Hematopoietic multipotent progenitor cell (in vitro differentiated cells): ENCODE results near the gene TP53I13. TPM values are rescaled to one million over a fixed set of nuclear protein-coding genes. Genes with fewer than 3 reads are reported as not detected.

ENCODE experiments used
- DNase-seq, 3 donors: peaks; one replicate each; pipeline ENCODE4 v3.0.0-alpha.2; 2011 to 2015; ENCODE audit warnings: low read depth in 2 of 3, low spot score in 2 of 3
- total RNA-seq: library from RNA; depleted of rRNA; stranded (reverse); fragments of >200 nt; gene quantifications from one replicate; pipeline ENCODE4 v1.2.3, GENCODE V29; 2012

TP53I13 gene
- total RNA-seq, 1 donor, result 63.3 TPM

GRCh38 chr17:29612404-29613280, 44.1 kb downstream of the TP53I13 start:
- DNase-seq, result no peak

- DNase-seq, result peak; percentile 88 to 93 (median 91)
Measured at GRCh38 chr17:29613352-29613837, 44.9 kb downstream of the TP53I13 start.

- DNase-seq, result no peak
Measured at GRCh38 chr17:29613856-29614255, 45.4 kb downstream of the TP53I13 start.

- DNase-seq, result no peak
Measured at GRCh38 chr17:29614349-29615047, 46.0 kb downstream of the TP53I13 start.

- DNase-seq, result peak in 2 of 3 donors; percentile 74 to 84
Measured at GRCh38 chr17:29615048-29615385, 46.5 kb downstream of the TP53I13 start.

- peak; percentile 70 to 86 (median 84) for DNase-seq
Measured at GRCh38 chr17:29615492-29616299, 47.2 kb downstream of the TP53I13 start.

GRCh38 chr17:29616300-29617048, 48.0 kb downstream of the TP53I13 start:
- DNase-seq, result no peak

- peak; percentile 80 to 93 (median 91) for DNase-seq
Measured at GRCh38 chr17:29617125-29617480, 48.6 kb downstream of the TP53I13 start.

- DNase-seq, result peak; percentile 74 to 89 (median 85)
Measured at GRCh38 chr17:29617481-29618271, 49.2 kb downstream of the TP53I13 start.

GRCh38 chr17:29618272-29619065, 50.0 kb downstream of the TP53I13 start:
- DNase-seq, result no peak

- DNase-seq, result peak in 2 of 3 donors; percentile 27 to 42
Measured at GRCh38 chr17:29619251-29619650, 50.8 kb downstream of the TP53I13 start.

GRCh38 chr17:29620271-29620670, 51.8 kb downstream of the TP53I13 start:
- no peak for DNase-seq

- DNase-seq, result no peak
Measured at GRCh38 chr17:29620779-29621500, 52.4 kb downstream of the TP53I13 start.

GRCh38 chr17:29621751-29622194, 53.3 kb downstream of the TP53I13 start:
- no peak for DNase-seq
